ENCODE results near the gene JAK1. TPM values are rescaled to one million over a fixed set of nuclear protein-coding genes. Genes with fewer than 3 reads are reported as not detected.

JAK1 gene
- total and polyA plus RNA-seq, 3 donors from 2014 or later = 100 to 142 (median 117) TPM

DNA sequence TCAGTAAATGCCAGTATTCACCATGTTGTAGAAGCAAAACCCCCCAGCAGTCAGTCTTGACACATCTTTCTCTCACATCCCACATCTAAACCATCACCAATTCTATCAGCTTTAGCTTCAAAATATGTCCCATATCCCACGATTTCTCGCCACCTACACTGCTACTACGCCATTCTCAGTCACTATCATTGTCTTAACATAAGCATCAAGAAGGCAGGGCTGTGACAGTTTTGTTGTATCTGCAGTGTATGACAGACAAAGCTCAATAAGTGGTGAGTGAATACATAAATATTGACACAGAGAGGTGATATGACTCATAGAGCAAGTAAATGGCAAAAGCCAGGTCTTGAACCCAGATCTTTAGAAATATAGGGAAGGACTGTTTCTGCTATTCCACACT lies 59.9 kb downstream of the JAK1 start:
- Histone ChIP-seq H3K4me1 (no peaks in the 10 kb centered on the region), H3K27ac (no peak overlapping the region), H3K9me3 (no peaks in the 10 kb centered on the region), H3K36me3 (ENCODE audit: low read depth, missing control alignments) (no peaks in the 10 kb centered on the region), H3K4me3 (no peak overlapping the region), H3K27me3 (no peaks in the 10 kb centered on the region)
- no peak for TF ChIP-seq POLR2A (IDR thresholded peaks at IDR 0.05)
- TF ChIP-seq, protein P1, sequence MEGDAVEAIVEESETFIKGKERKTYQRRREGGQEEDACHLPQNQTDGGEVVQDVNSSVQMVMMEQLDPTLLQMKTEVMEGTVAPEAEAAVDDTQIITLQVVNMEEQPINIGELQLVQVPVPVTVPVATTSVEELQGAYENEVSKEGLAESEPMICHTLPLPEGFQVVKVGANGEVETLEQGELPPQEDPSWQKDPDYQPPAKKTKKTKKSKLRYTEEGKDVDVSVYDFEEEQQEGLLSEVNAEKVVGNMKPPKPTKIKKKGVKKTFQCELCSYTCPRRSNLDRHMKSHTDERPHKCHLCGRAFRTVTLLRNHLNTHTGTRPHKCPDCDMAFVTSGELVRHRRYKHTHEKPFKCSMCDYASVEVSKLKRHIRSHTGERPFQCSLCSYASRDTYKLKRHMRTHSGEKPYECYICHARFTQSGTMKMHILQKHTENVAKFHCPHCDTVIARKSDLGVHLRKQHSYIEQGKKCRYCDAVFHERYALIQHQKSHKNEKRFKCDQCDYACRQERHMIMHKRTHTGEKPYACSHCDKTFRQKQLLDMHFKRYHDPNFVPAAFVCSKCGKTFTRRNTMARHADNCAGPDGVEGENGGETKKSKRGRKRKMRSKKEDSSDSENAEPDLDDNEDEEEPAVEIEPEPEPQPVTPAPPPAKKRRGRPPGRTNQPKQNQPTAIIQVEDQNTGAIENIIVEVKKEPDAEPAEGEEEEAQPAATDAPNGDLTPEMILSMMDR (IDR thresholded peaks at IDR 0.05) = no peak
- 92 to 95% methylated on average over 3 of the region's 3 CpGs for WGBS, 2 donors
- intact Hi-C loops (cut with DNase I; ENCODE audit: low total_unique reads) = no loop called here
- DNase-seq = no peak

DNA sequence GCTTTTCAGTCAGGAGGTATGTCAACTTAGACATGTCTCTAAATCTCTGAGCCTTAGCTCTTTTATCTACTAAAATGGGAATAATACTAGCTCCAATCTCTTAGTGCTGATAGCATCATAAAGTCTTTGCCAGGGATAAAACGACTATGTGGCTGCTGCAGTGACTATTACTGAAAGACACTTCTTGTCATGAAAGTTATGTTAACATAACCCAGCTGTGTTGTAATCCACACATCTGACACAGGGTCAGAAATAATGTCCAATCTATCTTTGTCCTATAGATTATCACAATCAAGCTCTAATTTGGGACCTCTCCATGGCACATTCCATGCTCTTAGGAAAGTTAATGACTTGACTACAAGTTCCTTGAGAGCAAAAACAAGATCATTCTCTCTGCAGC lies 62.8 kb downstream of the JAK1 start:
- intact Hi-C loops (cut with DNase I; ENCODE audit: low total_unique reads) = no loop called here
- 33 to 73% methylated on average over 1 of the region's 1 CpG for WGBS, 2 donors
- Histone ChIP-seq H3K27me3 (no peaks in the 10 kb centered on the region), H3K27ac (no peak overlapping the region), H3K4me3 (no peak overlapping the region), H3K4me1 (peaks cover 3% of the 10 kb centered on the region), H3K9me3 (no peaks in the 10 kb centered on the region), H3K36me3 (ENCODE audit: low read depth, missing control alignments) (no peaks in the 10 kb centered on the region)
- TF ChIP-seq, protein P1 (IDR thresholded peaks at IDR 0.05) = no peak
- no peak for TF ChIP-seq POLR2A (IDR thresholded peaks at IDR 0.05)
- no peak for DNase-seq

DNA sequence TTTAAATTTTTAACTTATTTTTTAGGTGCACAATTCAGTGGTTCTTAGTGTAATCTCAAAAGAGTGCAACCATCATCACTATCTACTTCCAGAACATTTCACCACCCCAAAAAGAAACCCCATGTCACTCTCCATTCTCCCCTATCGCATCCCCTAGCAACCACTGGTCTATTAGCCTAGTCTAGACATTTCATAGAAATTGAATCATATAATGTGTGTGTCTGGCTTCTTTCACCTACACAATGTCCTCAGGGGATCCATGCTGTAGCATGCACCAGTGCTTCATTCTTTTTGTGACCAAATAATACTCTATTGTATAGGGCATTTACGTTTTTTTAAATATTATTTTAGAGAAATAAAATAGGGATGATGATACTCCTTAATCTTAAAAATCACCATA lies 64.7 kb downstream of the JAK1 start:
- WGBS, 2 donors = 89 to 97% methylated on average over 2 of the region's 2 CpGs
- TF ChIP-seq, protein P1 (IDR thresholded peaks at IDR 0.05) = no peak
- no peak for TF ChIP-seq POLR2A (IDR thresholded peaks at IDR 0.05)
- no peaks in the 10 kb centered on the region for H3K36me3 ChIP-seq (ENCODE audit: low read depth, missing control alignments)
- no peaks in the 10 kb centered on the region for H3K9me3 ChIP-seq
- DNase-seq = no peak
- H3K4me1 ChIP-seq = peaks cover 18% of the 10 kb centered on the region
- no peak overlapping the region for H3K27ac ChIP-seq
- no peak overlapping the region for H3K4me3 ChIP-seq
- no peaks in the 10 kb centered on the region for H3K27me3 ChIP-seq
- intact Hi-C loops (cut with DNase I; ENCODE audit: low total_unique reads) = no loop called here

DNA sequence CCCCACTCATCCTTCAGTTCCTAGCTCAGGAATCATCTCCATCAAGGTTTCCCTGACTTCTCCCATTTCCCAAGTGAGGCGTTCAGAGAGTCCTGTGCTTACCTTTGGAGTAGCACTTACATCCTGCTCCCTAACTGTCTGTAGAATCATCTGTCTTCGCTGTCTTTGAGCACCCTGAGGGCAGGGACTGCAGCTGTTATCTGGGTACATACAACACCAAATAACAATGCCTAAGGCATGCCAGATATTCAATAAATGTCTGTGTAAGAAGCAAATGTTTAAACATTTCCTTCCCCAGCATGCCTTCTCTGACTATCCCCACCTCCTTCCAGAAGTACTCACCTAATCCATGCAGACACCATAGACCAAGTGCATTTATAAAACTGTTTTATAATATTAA lies 65.4 kb downstream of the JAK1 start:
- Histone ChIP-seq H3K36me3 (ENCODE audit: low read depth, missing control alignments) (no peaks in the 10 kb centered on the region), H3K9me3 (no peaks in the 10 kb centered on the region), H3K4me3 (no peak overlapping the region), H3K27ac (no peak overlapping the region), H3K27me3 (no peaks in the 10 kb centered on the region), H3K4me1 (peaks cover 19% of the 10 kb centered on the region)
- WGBS, 2 donors = 94% methylated on average over 2 of the region's 2 CpGs
- TF ChIP-seq, protein P1 (IDR thresholded peaks at IDR 0.05) = no peak
- TF ChIP-seq POLR2A (IDR thresholded peaks at IDR 0.05) = no peak
- DNase-seq = no peak
- intact Hi-C loops (cut with DNase I; ENCODE audit: low total_unique reads) = no loop called here

DNA sequence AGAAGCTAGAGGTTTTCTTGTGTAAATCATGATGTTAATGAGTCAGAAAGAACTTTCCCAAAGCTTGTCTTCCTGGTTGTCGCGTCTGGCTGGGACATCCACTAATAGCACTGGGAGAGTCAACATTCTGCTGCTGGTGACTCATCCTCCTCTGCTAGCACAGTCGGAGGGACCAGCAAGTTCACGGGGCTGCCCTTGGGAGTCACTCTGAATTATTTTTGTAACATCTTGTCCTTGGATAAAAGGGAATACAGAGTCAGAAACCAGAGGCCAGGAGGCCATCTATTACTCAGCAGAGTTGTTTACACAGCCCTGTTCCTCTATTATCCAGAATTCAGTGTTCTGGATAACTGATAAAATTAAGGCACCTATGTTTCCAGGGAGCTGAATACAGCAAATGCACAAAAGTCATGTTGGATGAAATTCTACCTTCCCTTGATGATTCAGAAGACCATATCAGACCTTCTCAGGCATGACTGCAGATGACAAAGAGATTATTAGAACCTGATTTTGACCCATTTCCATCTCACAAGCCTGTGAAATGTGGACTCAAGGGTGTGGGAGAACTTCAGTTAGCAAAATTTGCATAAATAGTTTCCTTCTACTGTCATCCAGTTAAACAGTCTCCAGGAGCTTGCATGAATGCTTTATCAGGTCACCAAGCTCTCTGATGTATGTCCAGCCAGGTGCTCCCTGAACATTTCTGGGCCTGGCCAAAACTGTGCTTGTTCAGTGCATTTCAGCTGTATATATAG lies 68.1 kb downstream of the JAK1 start:
- no peaks in the 10 kb centered on the region for H3K9me3 ChIP-seq
- DNase-seq = peak; percentile 88
- no peaks in the 10 kb centered on the region for H3K36me3 ChIP-seq (ENCODE audit: low read depth, missing control alignments)
- 23 to 28% methylated on average over 4 of the region's 4 CpGs for WGBS, 2 donors
- peaks cover 19% of the 10 kb centered on the region for H3K4me1 ChIP-seq
- intact Hi-C loops (cut with DNase I; ENCODE audit: low total_unique reads) = no loop called here
- no peaks in the 10 kb centered on the region for H3K27me3 ChIP-seq
- TF ChIP-seq, protein P1 (IDR thresholded peaks at IDR 0.05) = no peak
- no peak for TF ChIP-seq POLR2A (IDR thresholded peaks at IDR 0.05)
- peak overlapping the region; percentile 12 to 85 for H3K27ac ChIP-seq
- H3K4me3 ChIP-seq = no peak overlapping the region
